Activated T-helper 1 cell treated with anti-CD3 and anti-CD28 coated beads, Interleukin-12 subunit alpha, Interleukin-12 subunit beta, Interleukin-2, Interleukin-4 antibody, amounts not matched to agents 30 ng/mL and 10 ng/mL and 1 ng/mL, durations not matched to agents 14 hours and 24 hours and 36 hours (primary cell): Measurements from ENCODE around the gene UBA52. TPM values are rescaled to one million over a fixed set of nuclear protein-coding genes. Genes with fewer than 3 reads are reported as not detected.
A peak's percentile ranks its signal among the peaks of the same experiment; 100 is the strongest.
"Not testable (repeated sequence)": the region's sequence is repeated elsewhere in the genome, so short reads cannot be mapped to it uniquely, and the experiment has no call there.

ENCODE experiments used
- DNase-seq: peaks from one replicate; pipeline ENCODE4 v3.0.0; 2021; ENCODE audit warnings: low spot score
- H3K27ac Mint-ChIP-seq: one replicate; pipeline ENCODE4 v1.8.0; 2021; ENCODE audit warnings: mild to moderate bottlenecking, mixed read lengths
- H3K27me3 Mint-ChIP-seq: one replicate; pipeline ENCODE4 v1.8.0; 2022; ENCODE audit warnings: mild to moderate bottlenecking, moderate library complexity, mixed read lengths; ENCODE audit not compliant: insufficient read depth
- H3K36me3 Mint-ChIP-seq: one replicate; pipeline ENCODE4 v1.8.0; 2021; ENCODE audit warnings: low read depth, mixed read lengths
- H3K4me1 Mint-ChIP-seq: one replicate; pipeline ENCODE4 v1.8.0; 2021; ENCODE audit warnings: low read depth, mixed read lengths
- H3K4me3 Mint-ChIP-seq: one replicate; pipeline ENCODE4 v1.8.0; 2021; ENCODE audit warnings: mild to moderate bottlenecking, moderate library complexity, mixed read lengths
- H3K9me3 Mint-ChIP-seq: one replicate; pipeline ENCODE4 v1.8.0; 2021; ENCODE audit warnings: mixed read lengths
- intact Hi-C: fragments of 100-400 bp; cut with micrococcal nuclease; formaldehyde crosslinking; loops from one replicate; pipeline ENCODE4 v1.15.1; 2024
- total RNA-seq: library from RNA; stranded (reverse); gene quantifications from 2 replicates; pipeline ENCODE4 v1.2.3, GENCODE V29; 2022

Gene UBA52
- total RNA-seq, 1 donor from 2014 or later: 1,500 TPM

DNA sequence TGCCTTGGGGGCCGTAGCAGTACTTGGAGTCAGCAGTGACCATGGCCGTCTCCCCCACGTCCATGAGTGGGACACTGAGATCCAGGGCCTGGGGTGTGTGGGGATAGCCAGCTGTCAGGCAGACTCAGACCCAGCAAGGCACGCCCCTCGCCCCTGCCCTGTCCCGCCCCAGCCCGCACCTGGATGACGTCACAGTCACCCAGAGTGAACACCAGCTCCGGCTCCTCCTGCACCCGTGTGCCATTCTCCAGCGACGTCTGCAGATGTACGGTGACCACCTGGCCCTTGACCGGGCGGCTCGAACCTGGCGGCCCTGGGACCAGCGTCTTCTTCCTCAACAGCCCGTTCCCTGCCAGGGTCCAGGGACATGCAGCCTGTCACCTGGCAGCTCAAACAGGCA, 32.3 kb upstream of the UBA52 start:
- intact Hi-C loops: no loop called here
- Mint-ChIP-seq H3K27me3 (no peaks in the 10 kb centered on the region), H3K4me3 (no peak overlapping the region), H3K9me3 (no peaks in the 10 kb centered on the region), H3K27ac (no peak overlapping the region), H3K36me3 (peaks cover 15% of the 10 kb centered on the region), H3K4me1 (peaks cover 23% of the 10 kb centered on the region)
- DNase-seq: no peak

- H3K4me1 Mint-ChIP-seq: peaks cover 27% of the 10 kb centered on the region
- H3K9me3 Mint-ChIP-seq, H3K27me3 Mint-ChIP-seq, H3K4me3 Mint-ChIP-seq, H3K27ac Mint-ChIP-seq, DNase-seq: not testable (repeated sequence)
- intact Hi-C loops: loop anchor here (5.0 kb wide), 1 partner anchor 348 kb away; the partner anchor contains the start of gene MPV17L2
- peaks cover 15% of the 10 kb centered on the region for H3K36me3 Mint-ChIP-seq
Observed at GRCh38 chr19:18540200-18540599, 31.5 kb upstream of the UBA52 start.

DNA sequence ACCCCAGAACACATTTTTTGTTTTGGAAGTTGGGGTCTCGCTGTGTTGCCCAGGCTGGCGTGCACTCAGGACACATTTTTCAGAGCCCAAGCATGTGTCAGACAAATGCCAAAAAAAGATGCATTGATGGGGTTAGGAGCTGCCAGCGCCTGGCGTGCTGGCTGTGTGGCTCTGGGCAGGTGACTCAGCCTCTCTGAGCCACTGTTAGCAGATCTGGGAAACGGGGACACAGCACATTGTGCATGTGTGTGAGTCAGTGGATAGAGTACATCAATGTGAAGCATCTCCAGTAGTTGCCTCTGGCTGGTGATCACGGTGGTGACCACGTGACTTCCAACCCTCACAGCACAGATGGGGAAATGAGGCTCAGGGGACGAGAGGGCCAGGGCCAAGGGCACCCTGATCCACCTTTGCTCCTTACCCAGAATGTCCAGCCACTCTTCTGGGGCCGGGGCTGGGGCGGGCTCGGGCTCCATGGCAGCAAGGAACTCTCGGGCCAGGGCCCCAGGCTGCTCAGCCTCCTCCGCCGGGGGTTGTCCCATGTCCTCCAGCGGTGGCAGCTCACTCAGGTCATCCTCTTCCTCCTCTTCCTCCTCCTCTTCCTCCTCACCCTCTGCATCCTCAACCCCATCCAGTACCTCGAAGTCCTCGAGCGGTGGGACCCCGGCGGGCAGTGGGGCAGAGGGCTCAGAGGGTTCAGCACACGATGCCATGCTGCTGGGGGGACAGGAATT, 30.2 kb upstream of the UBA52 start:
- Mint-ChIP-seq H3K27me3 (no peaks in the 10 kb centered on the region), H3K36me3 (peaks cover 13% of the 10 kb centered on the region), H3K9me3 (no peaks in the 10 kb centered on the region), H3K27ac (peak overlapping the region; percentile 86), H3K4me3 (peak overlapping the region; percentile 92), H3K4me1 (peaks cover 27% of the 10 kb centered on the region)
- no peak for DNase-seq
- intact Hi-C loops: loop anchor here (5.0 kb wide), 1 partner anchor 349 kb away; the partner anchor contains the start of gene MPV17L2

GRCh38 chr19:18541992-18542940, 29.4 kb upstream of the UBA52 start:
- Mint-ChIP-seq H3K27me3 (no peaks in the 10 kb centered on the region), H3K4me3 (peak overlapping the region; percentile 92), H3K4me1 (peaks cover 27% of the 10 kb centered on the region), H3K36me3 (peaks cover 10% of the 10 kb centered on the region), H3K9me3 (no peaks in the 10 kb centered on the region), H3K27ac (peak overlapping the region; percentile 86)
- intact Hi-C loops: loop anchor here (5.0 kb wide), 1 partner anchor 350 kb away; the partner anchor contains the start of gene MPV17L2
- DNase-seq: no peak

- H3K27me3 Mint-ChIP-seq: peaks cover 4% of the 10 kb centered on the region
- H3K27ac Mint-ChIP-seq: peak within 1 kb of the TSS; percentile 99
- H3K4me1 Mint-ChIP-seq: peaks cover 27% of the 10 kb centered on the region
- H3K36me3 Mint-ChIP-seq: peaks cover 6% of the 10 kb centered on the region
- H3K4me3 Mint-ChIP-seq: peak within 1 kb of the TSS; percentile 92
- intact Hi-C loops: loop anchor here (5.0 kb wide), 1 partner anchor 351 kb away; the partner anchor contains the start of gene MPV17L2
- DNase-seq: peak; percentile 92
- H3K9me3 Mint-ChIP-seq: no peaks in the 10 kb centered on the region
Observed at GRCh38 chr19:18542941-18543813, 28.5 kb upstream of the UBA52 start, which contains the start of gene FKBP8. TSS of gene FKBP8 (minus strand) at chr19:18543573. CDS start at chr19:18541970, 1,603 bp downstream.

DNA sequence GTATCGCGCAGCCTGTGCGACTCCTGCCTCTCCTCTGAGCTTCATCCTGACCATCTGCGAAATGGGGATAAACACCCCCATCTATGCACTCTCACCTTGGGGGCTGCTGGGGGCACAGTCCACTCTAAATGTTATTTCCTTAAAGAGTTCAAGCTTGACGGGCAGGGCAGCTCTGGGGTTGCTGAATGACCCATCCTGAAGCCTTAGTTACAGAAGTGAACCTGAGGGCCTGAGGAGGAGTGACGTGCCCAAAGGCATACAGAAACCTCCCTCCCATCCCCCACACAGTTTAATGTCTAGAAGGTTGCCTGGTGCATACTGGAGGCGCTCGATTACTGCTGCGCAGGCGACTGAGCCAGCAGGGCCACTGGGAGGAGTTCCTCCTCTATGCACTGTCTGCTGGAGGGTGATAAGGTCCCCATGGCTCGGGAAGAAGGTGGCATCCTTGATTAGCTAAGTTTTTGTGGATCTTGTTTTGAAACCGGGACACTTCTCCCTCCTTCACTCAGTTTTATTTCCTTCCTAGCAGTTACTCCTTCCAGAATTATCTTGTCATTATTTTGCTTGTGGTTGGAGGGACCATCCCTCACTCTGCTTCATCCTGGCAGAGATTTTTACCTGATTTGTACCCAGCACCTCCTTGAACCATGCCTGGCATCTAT, 27.7 kb upstream of the UBA52 start:
- Mint-ChIP-seq H3K27ac (peak overlapping the region; percentile 99), H3K36me3 (peaks cover 6% of the 10 kb centered on the region), H3K27me3 (peaks cover 7% of the 10 kb centered on the region), H3K4me1 (peaks cover 27% of the 10 kb centered on the region), H3K4me3 (peak overlapping the region; percentile 92), H3K9me3 (no peaks in the 10 kb centered on the region)
- intact Hi-C loops: loop anchor here (1.0 to 5.0 kb wide), 6 partner anchors 13 to 352 kb away; partner anchors contain the start of genes ELL, KLHL26, KXD1 and MPV17L2
- peak; percentile 81 for DNase-seq

GRCh38 chr19:18551631-18552030, 20.0 kb upstream of the UBA52 start:
- no peak for DNase-seq
- intact Hi-C loops: no loop called here
- no peaks in the 10 kb centered on the region for H3K9me3 Mint-ChIP-seq
- no peak overlapping the region for H3K27ac Mint-ChIP-seq
- H3K36me3 Mint-ChIP-seq: no peaks in the 10 kb centered on the region
- H3K4me1 Mint-ChIP-seq: no peaks in the 10 kb centered on the region
- peaks cover 10% of the 10 kb centered on the region for H3K27me3 Mint-ChIP-seq
- no peak overlapping the region for H3K4me3 Mint-ChIP-seq

DNA sequence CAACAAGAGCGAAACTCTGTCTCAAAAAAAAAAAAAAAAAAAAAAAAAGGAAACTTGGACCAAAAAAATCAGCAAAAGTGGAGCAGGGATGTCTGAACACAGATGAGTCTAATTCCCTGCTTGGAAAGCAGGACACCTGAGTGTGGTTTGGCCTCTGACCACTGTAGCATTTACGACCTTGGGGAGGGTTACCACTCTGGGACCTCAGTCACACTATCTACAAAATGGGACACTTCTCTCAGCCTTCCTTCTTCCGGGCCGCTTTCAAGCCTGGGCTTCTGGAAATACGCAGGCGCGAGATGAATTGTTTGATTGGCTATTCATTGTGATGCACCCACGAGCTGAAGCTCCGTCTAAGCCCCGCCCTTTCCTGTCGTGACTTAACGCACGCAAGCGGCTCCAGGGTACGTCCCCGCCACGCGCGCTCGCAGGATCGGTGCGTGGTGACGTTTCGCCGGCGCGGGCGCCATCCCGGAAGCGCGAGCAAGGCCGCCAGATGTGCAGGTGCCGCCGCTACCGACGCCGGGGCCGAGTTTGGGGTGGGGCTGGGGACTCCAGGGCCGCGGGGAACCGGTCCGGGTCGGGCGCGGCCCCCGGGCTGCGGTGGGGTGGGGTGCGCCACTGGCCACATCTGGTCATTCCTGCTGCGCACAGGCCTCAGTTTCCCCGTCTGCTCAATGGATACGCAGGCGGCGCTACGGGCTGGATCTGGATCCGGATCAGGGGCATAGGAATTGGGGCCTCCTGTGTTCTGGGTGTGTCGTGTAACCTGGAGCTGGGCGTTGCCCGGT, 14.1 kb upstream of the UBA52 start, which contains the start of gene KXD1:
TSS of gene KXD1 (plus strand) at position 460 of the 791 bp plus-strand sequence. CDS start 4,187 bp downstream, outside the sequence.
- Mint-ChIP-seq H3K27me3 (no peaks in the 10 kb centered on the region), H3K36me3 (peaks cover 12% of the 10 kb centered on the region), H3K9me3 (no peaks in the 10 kb centered on the region), H3K4me1 (peaks cover 20% of the 10 kb centered on the region), H3K4me3 (peak within 1 kb of the TSS; percentile 93), H3K27ac (peak within 1 kb of the TSS; percentile 92)
- peak; percentile 98 for DNase-seq
- intact Hi-C loops: loop anchor here (1.0 to 5.0 kb wide), 8 partner anchors 13 to 635 kb away; partner anchors contain the start of genes BORCS8, COPE, DDX49 and ELL

- H3K27me3 Mint-ChIP-seq: no peaks in the 10 kb centered on the region
- H3K27ac Mint-ChIP-seq: peak overlapping the region; percentile 92
- DNase-seq: no peak
- intact Hi-C loops: loop anchor here (5.0 kb wide), 2 partner anchors 274 to 634 kb away; partner anchors contain the start of genes BORCS8, RFXANK and UPF1
- no peaks in the 10 kb centered on the region for H3K9me3 Mint-ChIP-seq
- H3K36me3 Mint-ChIP-seq: peaks cover 16% of the 10 kb centered on the region
- H3K4me1 Mint-ChIP-seq: peaks cover 20% of the 10 kb centered on the region
- H3K4me3 Mint-ChIP-seq: peak overlapping the region; percentile 93
Observed at GRCh38 chr19:18558202-18558555, 13.5 kb upstream of the UBA52 start.

DNA sequence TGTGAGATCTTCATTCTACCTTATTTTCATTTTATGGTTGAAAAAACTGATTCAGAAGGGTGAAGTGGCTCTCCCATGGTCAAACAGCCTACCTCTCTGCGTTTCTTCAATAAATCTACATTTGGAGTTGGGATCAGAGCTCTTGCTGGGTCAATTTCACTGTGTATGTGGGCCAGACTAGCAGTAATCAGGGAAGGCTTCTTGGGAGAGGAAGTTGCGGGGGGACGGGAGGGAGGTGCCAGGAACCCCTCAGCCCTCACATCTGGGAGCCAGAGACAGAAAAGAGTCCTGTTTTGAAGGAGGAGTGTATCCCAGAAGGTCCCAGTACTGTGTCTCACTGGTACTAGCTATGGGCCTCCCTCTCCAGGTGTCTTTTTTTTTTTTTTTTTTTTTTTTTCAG, 13.1 kb upstream of the UBA52 start:
- Mint-ChIP-seq H3K9me3 (no peaks in the 10 kb centered on the region), H3K4me1 (peaks cover 20% of the 10 kb centered on the region), H3K4me3 (peak overlapping the region; percentile 93), H3K27me3 (no peaks in the 10 kb centered on the region), H3K27ac (peak overlapping the region; percentile 92), H3K36me3 (peaks cover 18% of the 10 kb centered on the region)
- intact Hi-C loops: loop anchor here (5.0 kb wide), 2 partner anchors 274 to 634 kb away; partner anchors contain the start of genes BORCS8, RFXANK and UPF1
- no peak for DNase-seq

- Mint-ChIP-seq H3K27me3 (no peaks in the 10 kb centered on the region), H3K9me3 (no peaks in the 10 kb centered on the region), H3K4me1 (peaks cover 20% of the 10 kb centered on the region), H3K4me3 (peak overlapping the region; percentile 93), H3K36me3 (peaks cover 24% of the 10 kb centered on the region), H3K27ac (peak overlapping the region; percentile 55)
- intact Hi-C loops: loop anchor here (5.0 kb wide), 2 partner anchors 273 to 633 kb away; partner anchors contain the start of genes BORCS8, RFXANK and UPF1
- no peak for DNase-seq
Observed at GRCh38 chr19:18559685-18560084, 12.0 kb upstream of the UBA52 start.
